Transverse colon (tissue), 4 donors: ENCODE data around the gene LEMD3. TPM values are rescaled to one million over a fixed set of nuclear protein-coding genes. Genes with fewer than 3 reads are reported as not detected.

Experiments used
- DNase-seq: peaks from one replicate; pipeline ENCODE4 v3.0.0-alpha.2; 2019
- H3K27ac ChIP-seq, 4 donors: fragments of 200-600 bp; sonication (generic); 2 replicates each; pipeline ENCODE4 v1.5.1; 2016 to 2018; ENCODE audit warnings: inconsistent platforms in 4 of 4
- H3K27me3 ChIP-seq: fragments of 200-600 bp; sonication (generic); 2 replicates; pipeline ENCODE4 v1.5.1; 2017; ENCODE audit warnings: inconsistent platforms
- H3K36me3 ChIP-seq, 4 donors: fragments of 200-600 bp; sonication (generic); 2 replicates each; pipeline ENCODE4 v1.5.1; 2017 to 2019; ENCODE audit warnings: inconsistent platforms in 4 of 4
- H3K4me1 ChIP-seq, 4 donors: fragments of 200-600 bp; sonication (generic); 2 replicates each; pipeline ENCODE4 v1.5.1; 2017 to 2020; ENCODE audit warnings: inconsistent platforms in 4 of 4
- H3K4me3 ChIP-seq, 4 donors: fragments of 200-600 bp; sonication (generic); 1 replicate in 1 of 4; 2 replicates in 3 of 4; pipeline versions ENCODE4 v1.5.1 to v1.6.1; 2017 to 2019; ENCODE audit warnings: inconsistent platforms in 4 of 4
- H3K9me3 ChIP-seq, 2 donors: fragments of 200-600 bp; sonication (generic); 2 replicates each; pipeline ENCODE4 v1.5.1; 2017 to 2019; ENCODE audit warnings: inconsistent platforms in 2 of 2
- EP300 ChIP-seq: sonication (generic); formaldehyde crosslinking; IDR thresholded peaks from one replicate; pipeline ENCODE4 v1.6.1; 2017; ENCODE audit warnings: antibody characterized with exemption, low read depth
- POLR2A ChIP-seq: fragments of 450-650 bp; IDR thresholded peaks from one replicate; pipeline ENCODE4 v1.6.1; 2016; ENCODE audit warnings: antibody characterized with exemption, mild to moderate bottlenecking, moderate library complexity
- POLR2AphosphoS5 ChIP-seq, 3 donors: sonication (generic); formaldehyde crosslinking; IDR thresholded peaks; one replicate each; pipeline ENCODE4 v1.6.1; 2016; ENCODE audit warnings: antibody characterized with exemption in 3 of 3
- WGBS, 2 donors: methylation state at CpG; one replicate each; pipeline ENCODE4 v1.1.5; 2018; ENCODE audit warnings: low coverage in 1 of 2; 5-methylcytosine and 5-hydroxymethylcytosine counted together
- in situ Hi-C, 4 donors: fragments of 200-750 bp; cut with MboI; loops; one replicate each; pipeline versions ENCODE4 v1.15.0 to v1.15.1; 2017; ENCODE audit warnings: low sequenced_read_pairs in 3 of 4, low pct_ligation_motif_present in 1 of 4, low pct_unique_long_range_greater_than_20kb in 1 of 4
- intact Hi-C: fragments of 100-400 bp; cut with DNase I; formaldehyde crosslinking; loops from one replicate; pipeline ENCODE4 v1.15.1; 2023; ENCODE audit warnings: low total_unique reads
- total RNA-seq, 4 donors: library from RNA; depleted of rRNA; stranded (reverse); fragments of >200 nt; gene quantifications; one replicate each; pipeline ENCODE4 v1.1.0, GENCODE V29; 2016
- TF ChIP-seq, protein P1 (sequence below), 5 experiments: fragments of 200-600 bp in 3 of 5; fragments of 450-650 bp in 2 of 5; sonication (generic) in 3 of 5; IDR thresholded peaks; 1 replicate in 2 of 5; 2 replicates in 3 of 5; pipeline ENCODE4 v1.5.1; 2016 to 2017; ENCODE audit warnings: antibody characterized with exemption in 5 of 5, inconsistent platforms in 3 of 5, mild to moderate bottlenecking in 2 of 5, moderate library complexity in 1 of 5

Gene LEMD3
- total RNA-seq, 4 donors from 2014 or later, result 45.2 to 159 (median 63.0) TPM

DNA sequence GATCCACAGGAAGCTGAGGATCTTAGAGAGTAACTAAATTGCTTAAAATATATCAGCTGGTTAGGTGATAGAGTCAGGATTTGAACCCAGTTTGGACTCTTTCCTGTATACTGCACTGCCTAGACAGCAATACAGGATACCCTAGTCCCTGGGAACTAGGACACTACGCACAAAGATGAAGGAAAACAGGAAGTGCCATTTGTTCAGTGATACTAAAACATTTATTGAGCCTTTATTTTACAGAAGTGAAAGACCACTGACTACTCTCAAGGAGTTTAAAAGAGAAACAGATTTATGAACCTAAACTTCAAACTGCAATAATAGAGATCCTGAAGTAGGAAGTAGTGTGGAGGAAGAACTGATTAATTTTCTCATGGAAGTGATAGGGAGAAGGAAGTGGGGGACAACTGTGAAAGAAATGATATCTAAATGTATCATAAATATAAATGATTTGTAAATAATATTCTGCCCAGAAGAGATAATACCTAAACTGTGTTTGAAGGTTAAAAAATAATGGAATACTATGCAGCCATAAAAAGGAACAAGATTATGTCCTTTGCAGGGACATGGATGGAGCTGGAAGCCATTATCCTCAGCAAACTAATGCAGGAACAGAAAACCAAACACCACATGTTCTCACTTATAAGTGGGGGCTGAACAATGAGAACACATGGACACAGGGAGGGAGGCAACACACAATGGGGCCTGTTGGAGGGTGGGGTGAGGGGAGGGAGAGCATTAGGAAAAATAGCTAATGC is 127.3 kb downstream of the LEMD3 start:
- no peaks in the 10 kb centered on the region for H3K27me3 ChIP-seq
- in situ Hi-C loops (no loop called here), intact Hi-C loops (no loop called here)
- no peaks in the 10 kb centered on the region for H3K9me3 ChIP-seq
- H3K36me3 ChIP-seq, result no peaks in the 10 kb centered on the region
- H3K4me1 ChIP-seq, result peaks cover 0 to 8% (median 0%) of the 10 kb centered on the region in 4 donors
- no peak overlapping the region for H3K27ac ChIP-seq
- TF ChIP-seq EP300, result no peak
- TF ChIP-seq POLR2AphosphoS5 (IDR thresholded peaks at IDR 0.05), result no peak
- TF ChIP-seq, protein P1, sequence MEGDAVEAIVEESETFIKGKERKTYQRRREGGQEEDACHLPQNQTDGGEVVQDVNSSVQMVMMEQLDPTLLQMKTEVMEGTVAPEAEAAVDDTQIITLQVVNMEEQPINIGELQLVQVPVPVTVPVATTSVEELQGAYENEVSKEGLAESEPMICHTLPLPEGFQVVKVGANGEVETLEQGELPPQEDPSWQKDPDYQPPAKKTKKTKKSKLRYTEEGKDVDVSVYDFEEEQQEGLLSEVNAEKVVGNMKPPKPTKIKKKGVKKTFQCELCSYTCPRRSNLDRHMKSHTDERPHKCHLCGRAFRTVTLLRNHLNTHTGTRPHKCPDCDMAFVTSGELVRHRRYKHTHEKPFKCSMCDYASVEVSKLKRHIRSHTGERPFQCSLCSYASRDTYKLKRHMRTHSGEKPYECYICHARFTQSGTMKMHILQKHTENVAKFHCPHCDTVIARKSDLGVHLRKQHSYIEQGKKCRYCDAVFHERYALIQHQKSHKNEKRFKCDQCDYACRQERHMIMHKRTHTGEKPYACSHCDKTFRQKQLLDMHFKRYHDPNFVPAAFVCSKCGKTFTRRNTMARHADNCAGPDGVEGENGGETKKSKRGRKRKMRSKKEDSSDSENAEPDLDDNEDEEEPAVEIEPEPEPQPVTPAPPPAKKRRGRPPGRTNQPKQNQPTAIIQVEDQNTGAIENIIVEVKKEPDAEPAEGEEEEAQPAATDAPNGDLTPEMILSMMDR (IDR thresholded peaks at IDR 0.05), result no peak
- no peak for TF ChIP-seq POLR2A
- WGBS, 2 donors, result 68 to 100% methylated on average over 1 of the region's 1 CpG
- DNase-seq, result no peak
- H3K4me3 ChIP-seq, result no peak overlapping the region

Other genes starting within 250 kb of the LEMD3 start
- not detected for gene WIF1, start 48.3 kb upstream of the LEMD3 start, total RNA-seq
- 10 to 100 TPM; 21.7 to 56.9 (median 26.4) TPM for gene MSRB3, start 109.1 kb downstream of the LEMD3 start, total RNA-seq